ENCODE results near the gene POLR1F. TPM values are rescaled to one million over a fixed set of nuclear protein-coding genes. Genes with fewer than 3 reads are reported as not detected.

POLR1F gene, protein sequence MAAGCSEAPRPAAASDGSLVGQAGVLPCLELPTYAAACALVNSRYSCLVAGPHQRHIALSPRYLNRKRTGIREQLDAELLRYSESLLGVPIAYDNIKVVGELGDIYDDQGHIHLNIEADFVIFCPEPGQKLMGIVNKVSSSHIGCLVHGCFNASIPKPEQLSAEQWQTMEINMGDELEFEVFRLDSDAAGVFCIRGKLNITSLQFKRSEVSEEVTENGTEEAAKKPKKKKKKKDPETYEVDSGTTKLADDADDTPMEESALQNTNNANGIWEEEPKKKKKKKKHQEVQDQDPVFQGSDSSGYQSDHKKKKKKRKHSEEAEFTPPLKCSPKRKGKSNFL
- polyA plus RNA-seq: 1 to 10 TPM; 4.1 to 5.9 TPM

DNA sequence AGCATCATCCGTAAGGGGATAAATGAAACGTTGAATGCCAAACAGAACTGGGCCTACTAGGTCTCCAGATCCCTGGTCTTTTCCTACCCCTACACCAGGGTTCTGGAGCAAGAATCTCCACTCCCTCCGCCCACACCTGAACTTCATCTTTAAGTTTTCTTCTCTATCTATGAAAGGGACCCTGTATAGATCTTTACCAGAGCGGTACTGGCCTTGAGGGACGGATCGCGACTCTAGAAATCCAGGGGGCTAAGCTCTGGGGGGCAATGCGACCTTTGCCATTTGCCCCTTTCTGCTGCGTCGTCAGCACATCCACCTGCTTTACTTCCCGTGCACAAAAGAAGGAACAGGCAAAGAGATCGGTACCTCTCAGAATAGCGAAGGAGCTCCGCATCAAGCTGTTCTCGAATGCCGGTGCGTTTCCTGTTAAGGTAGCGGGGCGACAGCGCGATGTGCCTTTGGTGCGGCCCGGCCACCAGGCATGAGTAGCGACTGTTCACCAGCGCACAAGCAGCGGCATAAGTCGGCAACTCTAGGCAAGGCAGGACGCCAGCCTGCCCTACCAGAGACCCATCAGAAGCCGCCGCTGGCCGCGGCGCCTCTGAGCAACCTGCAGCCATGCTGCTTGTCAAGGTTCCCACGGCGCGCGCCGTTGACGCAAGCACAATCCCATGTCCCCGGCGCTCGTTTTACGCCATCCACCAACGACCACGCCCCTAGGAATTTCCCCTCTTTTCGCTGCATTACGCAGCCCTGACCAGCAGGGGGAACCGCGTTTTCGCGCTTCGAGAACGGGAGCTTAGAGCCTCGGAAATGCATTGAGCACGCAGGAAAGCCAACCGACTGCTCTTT lies at the start of gene POLR1F:
TSS of gene POLR1F (minus strand) at position 641 of the 852 bp plus-strand sequence. CDS start at position 620, 21 bp downstream.
- peak within 1 kb of the TSS; percentile 53 to 83 for H3K27ac ChIP-seq (ENCODE audit: low read depth in 2 of 2, low read length in 1 of 2)
- WGBS, 2 donors: 0 to 1% methylated on average over 56 of the region's 56 CpGs
- H3K9me3 ChIP-seq (ENCODE audit: control insufficient read depth in 2 of 2, insufficient read depth in 1 of 2, low read depth in 1 of 2, low read length in 1 of 2): no peaks in the 10 kb centered on the region
- H3K4me3 ChIP-seq (ENCODE audit: low read depth in 1 of 2, low read length in 2 of 2): peak within 1 kb of the TSS; percentile 89 to 95
- H3K36me3 ChIP-seq (ENCODE audit: control insufficient read depth in 2 of 2, insufficient read depth in 2 of 2, low read length in 1 of 2): no peaks in the 10 kb centered on the region
- no peaks in the 10 kb centered on the region for H3K27me3 ChIP-seq (ENCODE audit: control insufficient read depth in 1 of 2, insufficient read depth in 2 of 2, low read length in 2 of 2)
- no peaks in the 10 kb centered on the region for H3K4me1 ChIP-seq (ENCODE audit: control insufficient read depth in 2 of 2, insufficient read depth in 2 of 2, low read length in 1 of 2)

DNA sequence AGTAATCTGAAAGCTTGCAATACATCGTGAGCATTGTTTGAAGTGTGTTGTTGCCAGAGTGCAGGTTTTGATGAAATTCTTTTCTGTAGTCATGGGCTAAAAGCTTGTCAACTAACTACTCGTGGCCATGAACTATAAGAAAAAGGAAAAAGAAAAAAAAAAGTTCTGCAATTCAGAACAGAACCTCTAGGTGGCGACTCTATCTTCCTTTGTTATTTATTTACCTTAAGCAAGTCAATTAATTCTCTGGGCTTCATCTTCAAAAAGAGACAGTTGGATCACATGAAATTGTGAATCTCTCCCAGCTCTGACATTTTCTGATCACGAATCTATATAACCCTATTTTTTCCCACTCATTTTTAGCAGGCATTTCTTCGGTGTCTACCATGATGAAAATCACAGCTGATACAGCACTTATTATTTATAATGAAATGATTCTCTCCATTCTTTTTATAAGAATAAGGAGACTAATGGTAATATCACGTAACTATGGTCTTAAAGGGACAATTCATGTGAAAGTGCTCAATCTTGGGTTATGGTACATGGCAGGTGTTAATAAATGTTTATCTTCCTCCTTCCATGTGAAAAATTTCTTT lies 45.8 kb upstream of the POLR1F start:
- WGBS, 2 donors: 40% methylated on average over 6 of the region's 6 CpGs
- no peaks in the 10 kb centered on the region for H3K36me3 ChIP-seq (ENCODE audit: control insufficient read depth in 2 of 2, insufficient read depth in 2 of 2, low read length in 1 of 2)
- no peak overlapping the region for H3K4me3 ChIP-seq (ENCODE audit: low read depth in 1 of 2, low read length in 2 of 2)
- H3K27ac ChIP-seq (ENCODE audit: low read depth in 2 of 2, low read length in 1 of 2): no peak overlapping the region
- H3K27me3 ChIP-seq (ENCODE audit: control insufficient read depth in 1 of 2, insufficient read depth in 2 of 2, low read length in 2 of 2): no peaks in the 10 kb centered on the region
- H3K9me3 ChIP-seq (ENCODE audit: control insufficient read depth in 2 of 2, insufficient read depth in 1 of 2, low read depth in 1 of 2, low read length in 1 of 2): no peaks in the 10 kb centered on the region
- no peaks in the 10 kb centered on the region for H3K4me1 ChIP-seq (ENCODE audit: control insufficient read depth in 2 of 2, insufficient read depth in 2 of 2, low read length in 1 of 2)

DNA sequence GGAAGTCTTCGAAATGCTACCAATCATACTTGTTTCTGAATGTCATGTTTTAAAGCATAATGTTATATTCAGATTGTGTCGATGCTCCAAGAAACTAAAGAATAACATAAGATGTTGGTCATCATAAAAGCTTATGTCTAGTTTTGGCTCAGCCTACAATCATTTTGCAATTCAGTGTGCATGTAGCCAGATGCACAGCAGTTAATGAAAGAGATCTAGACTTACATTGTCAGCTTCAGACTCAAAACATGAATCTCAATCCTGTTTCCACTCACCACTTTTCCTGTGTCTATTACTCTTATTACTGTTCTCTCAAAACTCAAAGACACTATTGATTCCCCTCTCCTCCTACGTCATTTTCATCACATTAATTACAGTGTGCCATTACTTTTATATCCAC lies 43.2 kb upstream of the POLR1F start:
- no peaks in the 10 kb centered on the region for H3K9me3 ChIP-seq (ENCODE audit: control insufficient read depth in 2 of 2, insufficient read depth in 1 of 2, low read depth in 1 of 2, low read length in 1 of 2)
- H3K36me3 ChIP-seq (ENCODE audit: control insufficient read depth in 2 of 2, insufficient read depth in 2 of 2, low read length in 1 of 2): no peaks in the 10 kb centered on the region
- no peaks in the 10 kb centered on the region for H3K4me1 ChIP-seq (ENCODE audit: control insufficient read depth in 2 of 2, insufficient read depth in 2 of 2, low read length in 1 of 2)
- H3K4me3 ChIP-seq (ENCODE audit: low read depth in 1 of 2, low read length in 2 of 2): no peak overlapping the region
- no peaks in the 10 kb centered on the region for H3K27me3 ChIP-seq (ENCODE audit: control insufficient read depth in 1 of 2, insufficient read depth in 2 of 2, low read length in 2 of 2)
- H3K27ac ChIP-seq (ENCODE audit: low read depth in 2 of 2, low read length in 1 of 2): no peak overlapping the region
- 72 to 77% methylated on average over 3 of the region's 3 CpGs for WGBS, 2 donors

DNA sequence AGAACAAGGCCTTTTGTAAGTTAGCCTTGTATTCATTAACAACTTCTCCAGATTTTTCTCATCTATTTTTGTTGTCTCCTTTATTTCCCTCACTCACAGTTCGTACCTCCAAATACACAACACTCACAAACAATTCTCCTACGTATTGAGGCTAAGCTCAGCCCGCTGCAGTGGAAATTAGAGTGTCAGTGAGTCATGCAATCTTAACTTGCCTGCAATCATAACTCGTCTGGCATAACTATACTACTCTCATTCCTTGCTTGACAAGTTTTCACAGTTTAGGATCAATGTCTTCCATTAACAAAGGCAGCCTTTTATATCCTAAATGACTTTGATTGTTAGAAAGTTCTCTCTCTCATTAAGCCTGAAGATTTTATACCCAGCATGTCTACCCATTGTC lies 40.8 kb upstream of the POLR1F start:
- Histone ChIP-seq H3K36me3 (ENCODE audit: control insufficient read depth in 2 of 2, insufficient read depth in 2 of 2, low read length in 1 of 2) (no peaks in the 10 kb centered on the region), H3K4me3 (ENCODE audit: low read depth in 1 of 2, low read length in 2 of 2) (no peak overlapping the region), H3K27ac (ENCODE audit: low read depth in 2 of 2, low read length in 1 of 2) (no peak overlapping the region), H3K4me1 (ENCODE audit: control insufficient read depth in 2 of 2, insufficient read depth in 2 of 2, low read length in 1 of 2) (no peaks in the 10 kb centered on the region), H3K27me3 (ENCODE audit: control insufficient read depth in 1 of 2, insufficient read depth in 2 of 2, low read length in 2 of 2) (no peaks in the 10 kb centered on the region), H3K9me3 (ENCODE audit: control insufficient read depth in 2 of 2, insufficient read depth in 1 of 2, low read depth in 1 of 2, low read length in 1 of 2) (no peaks in the 10 kb centered on the region)
- 38 to 51% methylated on average over 4 of the region's 4 CpGs for WGBS, 2 donors

DNA sequence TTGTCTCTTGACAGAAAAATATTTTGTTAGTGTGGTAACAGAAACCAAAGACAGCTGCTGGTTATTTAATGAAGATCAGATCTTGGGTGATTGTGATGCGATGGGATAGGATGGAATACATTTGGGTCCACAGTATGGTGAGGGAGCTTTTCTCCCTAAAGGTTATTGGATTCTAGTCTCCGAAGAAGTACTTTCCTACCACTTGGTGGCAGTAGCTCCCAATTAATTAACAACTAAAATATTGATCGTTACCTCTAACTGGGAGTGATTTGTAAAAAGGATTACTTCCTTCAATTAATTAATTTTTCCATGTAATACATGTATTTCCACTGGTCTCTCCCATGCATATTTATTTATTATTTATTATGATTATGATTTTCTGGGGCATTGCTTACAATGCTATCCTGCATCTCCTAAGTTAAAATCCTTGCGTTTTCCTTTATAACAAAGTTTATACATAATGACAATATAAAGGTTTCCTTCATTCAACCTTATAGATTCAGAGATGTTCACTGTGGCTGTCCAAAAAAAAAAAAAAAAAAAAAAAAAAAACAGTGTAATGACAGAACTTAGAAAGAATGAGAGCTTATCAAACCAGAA lies 39.0 kb upstream of the POLR1F start:
- Histone ChIP-seq H3K36me3 (ENCODE audit: control insufficient read depth in 2 of 2, insufficient read depth in 2 of 2, low read length in 1 of 2) (no peaks in the 10 kb centered on the region), H3K4me1 (ENCODE audit: control insufficient read depth in 2 of 2, insufficient read depth in 2 of 2, low read length in 1 of 2) (no peaks in the 10 kb centered on the region), H3K27ac (ENCODE audit: low read depth in 2 of 2, low read length in 1 of 2) (no peak overlapping the region), H3K27me3 (ENCODE audit: control insufficient read depth in 1 of 2, insufficient read depth in 2 of 2, low read length in 2 of 2) (no peaks in the 10 kb centered on the region), H3K9me3 (ENCODE audit: control insufficient read depth in 2 of 2, insufficient read depth in 1 of 2, low read depth in 1 of 2, low read length in 1 of 2) (no peaks in the 10 kb centered on the region), H3K4me3 (ENCODE audit: low read depth in 1 of 2, low read length in 2 of 2) (no peak overlapping the region)
- 30 to 31% methylated on average over 4 of the region's 4 CpGs for WGBS, 2 donors

DNA sequence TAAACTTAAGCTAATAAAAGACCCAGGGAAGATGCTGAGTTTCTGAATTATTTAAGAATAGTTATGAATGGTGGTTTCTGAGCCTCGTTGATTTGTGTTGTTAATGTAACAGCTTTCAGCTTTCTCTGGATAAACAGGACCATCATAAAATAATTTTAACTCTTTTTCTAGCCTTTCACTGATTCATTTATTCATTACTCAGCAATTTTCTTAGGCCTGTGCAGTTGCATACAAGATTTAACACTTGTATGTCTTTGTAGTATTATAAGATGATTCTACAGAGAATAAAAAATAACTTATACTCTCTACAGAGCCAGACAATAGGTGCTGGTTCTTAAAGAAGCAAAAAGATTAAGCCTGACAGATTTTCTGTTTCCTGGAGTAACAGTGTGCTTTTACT lies 35.2 kb upstream of the POLR1F start:
- no peak overlapping the region for H3K27ac ChIP-seq (ENCODE audit: low read depth in 2 of 2, low read length in 1 of 2)
- H3K4me3 ChIP-seq (ENCODE audit: low read depth in 1 of 2, low read length in 2 of 2): no peak overlapping the region
- no peaks in the 10 kb centered on the region for H3K4me1 ChIP-seq (ENCODE audit: control insufficient read depth in 2 of 2, insufficient read depth in 2 of 2, low read length in 1 of 2)
- H3K27me3 ChIP-seq (ENCODE audit: control insufficient read depth in 1 of 2, insufficient read depth in 2 of 2, low read length in 2 of 2): no peaks in the 10 kb centered on the region
- H3K9me3 ChIP-seq (ENCODE audit: control insufficient read depth in 2 of 2, insufficient read depth in 1 of 2, low read depth in 1 of 2, low read length in 1 of 2): no peaks in the 10 kb centered on the region
- no peaks in the 10 kb centered on the region for H3K36me3 ChIP-seq (ENCODE audit: control insufficient read depth in 2 of 2, insufficient read depth in 2 of 2, low read length in 1 of 2)
- 43 to 50% methylated on average over 1 of the region's 1 CpG for WGBS, 2 donors

DNA sequence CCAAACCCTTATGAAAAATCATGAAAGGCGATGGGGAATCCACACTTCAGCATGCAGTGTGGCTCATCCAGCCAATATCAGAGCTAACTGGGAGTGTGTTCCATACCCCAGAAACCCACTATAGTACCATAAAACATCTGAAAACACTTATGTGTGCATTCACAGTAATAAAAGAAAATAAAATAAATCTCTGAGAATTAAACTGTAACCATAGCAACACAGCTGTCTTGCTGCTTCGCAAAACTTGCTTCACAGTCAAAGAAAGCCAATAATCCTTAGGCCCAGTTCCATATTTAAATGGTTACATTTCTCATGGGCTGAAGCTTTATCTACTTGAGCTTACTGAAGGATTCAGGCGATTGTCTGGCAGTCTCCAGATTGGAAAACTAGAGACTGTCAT lies 19.9 kb upstream of the POLR1F start:
- Histone ChIP-seq H3K27ac (ENCODE audit: low read depth in 2 of 2, low read length in 1 of 2) (no peak overlapping the region), H3K36me3 (ENCODE audit: control insufficient read depth in 2 of 2, insufficient read depth in 2 of 2, low read length in 1 of 2) (no peaks in the 10 kb centered on the region), H3K27me3 (ENCODE audit: control insufficient read depth in 1 of 2, insufficient read depth in 2 of 2, low read length in 2 of 2) (no peaks in the 10 kb centered on the region), H3K4me1 (ENCODE audit: control insufficient read depth in 2 of 2, insufficient read depth in 2 of 2, low read length in 1 of 2) (no peaks in the 10 kb centered on the region), H3K9me3 (ENCODE audit: control insufficient read depth in 2 of 2, insufficient read depth in 1 of 2, low read depth in 1 of 2, low read length in 1 of 2) (no peaks in the 10 kb centered on the region), H3K4me3 (ENCODE audit: low read depth in 1 of 2, low read length in 2 of 2) (no peak overlapping the region)
- 71 to 79% methylated on average over 3 of the region's 3 CpGs for WGBS, 2 donors

DNA sequence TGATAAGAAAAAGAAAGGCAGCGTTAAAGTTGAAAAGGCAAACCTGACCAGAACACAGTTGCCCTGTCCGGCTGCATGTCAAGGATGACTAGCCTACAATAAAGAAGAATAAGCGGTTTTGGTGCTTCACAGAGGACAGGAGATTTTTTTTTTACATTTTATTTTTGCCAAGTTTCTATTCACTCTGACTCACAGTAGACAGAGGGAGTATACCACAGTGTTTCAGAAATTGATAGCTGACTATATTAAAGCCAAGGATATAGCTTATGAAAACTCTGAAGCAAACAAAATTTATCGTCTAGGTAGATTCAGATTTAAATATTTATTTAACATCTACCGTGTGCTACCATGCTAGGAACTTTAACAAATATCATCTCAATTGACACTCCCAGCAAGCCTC lies 16.9 kb upstream of the POLR1F start:
- Histone ChIP-seq H3K4me3 (ENCODE audit: low read depth in 1 of 2, low read length in 2 of 2) (no peak overlapping the region), H3K9me3 (ENCODE audit: control insufficient read depth in 2 of 2, insufficient read depth in 1 of 2, low read depth in 1 of 2, low read length in 1 of 2) (no peaks in the 10 kb centered on the region), H3K27ac (ENCODE audit: low read depth in 2 of 2, low read length in 1 of 2) (no peak overlapping the region), H3K36me3 (ENCODE audit: control insufficient read depth in 2 of 2, insufficient read depth in 2 of 2, low read length in 1 of 2) (no peaks in the 10 kb centered on the region), H3K27me3 (ENCODE audit: control insufficient read depth in 1 of 2, insufficient read depth in 2 of 2, low read length in 2 of 2) (no peaks in the 10 kb centered on the region), H3K4me1 (ENCODE audit: control insufficient read depth in 2 of 2, insufficient read depth in 2 of 2, low read length in 1 of 2) (no peaks in the 10 kb centered on the region)
- 75 to 77% methylated on average over 5 of the region's 5 CpGs for WGBS, 2 donors

DNA sequence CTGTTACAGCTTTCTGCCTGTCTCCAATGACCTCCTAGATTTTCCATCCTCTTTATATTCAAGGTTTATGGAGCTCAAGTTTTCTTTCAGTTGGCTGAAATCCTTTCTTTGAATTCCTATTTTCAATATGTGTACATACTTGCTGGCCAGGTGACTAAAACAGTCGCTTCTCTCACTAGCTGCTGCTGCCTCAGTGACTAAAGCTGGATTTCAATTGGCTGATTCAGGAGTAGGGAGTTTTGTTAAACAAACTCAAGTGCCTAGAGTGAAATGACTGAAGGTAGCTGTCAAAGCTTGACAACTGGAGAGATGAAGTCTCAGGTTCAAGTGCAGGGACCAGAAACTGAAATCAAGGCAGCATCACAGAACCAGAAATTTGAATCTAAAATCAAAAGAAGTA lies 6.7 kb upstream of the POLR1F start:
- no peaks in the 10 kb centered on the region for H3K4me1 ChIP-seq (ENCODE audit: control insufficient read depth in 2 of 2, insufficient read depth in 2 of 2, low read length in 1 of 2)
- H3K4me3 ChIP-seq (ENCODE audit: low read depth in 1 of 2, low read length in 2 of 2): no peak overlapping the region
- no peaks in the 10 kb centered on the region for H3K36me3 ChIP-seq (ENCODE audit: control insufficient read depth in 2 of 2, insufficient read depth in 2 of 2, low read length in 1 of 2)
- 37 to 43% methylated on average over 1 of the region's 1 CpG for WGBS, 2 donors
- no peaks in the 10 kb centered on the region for H3K27me3 ChIP-seq (ENCODE audit: control insufficient read depth in 1 of 2, insufficient read depth in 2 of 2, low read length in 2 of 2)
- no peak overlapping the region for H3K27ac ChIP-seq (ENCODE audit: low read depth in 2 of 2, low read length in 1 of 2)
- H3K9me3 ChIP-seq (ENCODE audit: control insufficient read depth in 2 of 2, insufficient read depth in 1 of 2, low read depth in 1 of 2, low read length in 1 of 2): no peaks in the 10 kb centered on the region

Data from esophagus (tissue), 2 donors.